Measurements from ENCODE around the gene CLPTM1L.
"Not testable (repeated sequence)": the region's sequence is repeated elsewhere in the genome, so short reads cannot be mapped to it uniquely, and the experiment has no call there.

The CLPTM1L gene

DNA sequence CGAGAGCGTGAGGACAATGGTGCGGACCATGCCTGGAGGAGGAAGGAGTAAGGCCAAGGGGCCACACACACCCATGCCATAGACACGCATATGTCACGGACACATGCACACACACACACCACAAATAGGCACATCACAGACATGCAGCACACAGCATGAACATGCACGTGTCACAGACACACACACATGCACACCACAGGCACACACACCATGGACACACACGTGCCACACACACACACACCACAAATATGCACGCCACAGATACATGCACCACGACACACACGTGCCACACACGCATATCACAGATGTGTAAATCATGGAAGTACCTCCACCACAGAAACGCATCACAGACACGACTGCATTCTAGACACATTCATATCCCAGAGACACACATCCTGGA is 66.7 kb downstream of the CLPTM1L start:
- TF ChIP-seq FOXA1 (IDR thresholded peaks at IDR 0.05) (no peak), LEF1 (IDR thresholded peaks at IDR 0.05; ENCODE audit: borderline replicate concordance) (no peak), BHLHE40 (IDR thresholded peaks at IDR 0.05; ENCODE audit: borderline replicate concordance) (no peak), FOXM1 (IDR thresholded peaks at IDR 0.05; ENCODE audit: borderline replicate concordance) (no peak), FOXK2 (IDR thresholded peaks at IDR 0.05) (no peak), ZNF384 (IDR thresholded peaks at IDR 0.05) (no peak), SP1 (IDR thresholded peaks at IDR 0.05) (no peak), NFRKB (IDR thresholded peaks at IDR 0.05) (no peak), ARNT (IDR thresholded peaks at IDR 0.05) (no peak), HDGF (IDR thresholded peaks at IDR 0.05; ENCODE audit: borderline replicate concordance) (no peak), SUZ12 (IDR thresholded peaks at IDR 0.05) (no peak)
- CTCF ChIA-PET: no interaction called here
- no peak for DNase-seq (ENCODE audit: extremely low spot score)
- POLR2A ChIA-PET: no interaction called here

DNA sequence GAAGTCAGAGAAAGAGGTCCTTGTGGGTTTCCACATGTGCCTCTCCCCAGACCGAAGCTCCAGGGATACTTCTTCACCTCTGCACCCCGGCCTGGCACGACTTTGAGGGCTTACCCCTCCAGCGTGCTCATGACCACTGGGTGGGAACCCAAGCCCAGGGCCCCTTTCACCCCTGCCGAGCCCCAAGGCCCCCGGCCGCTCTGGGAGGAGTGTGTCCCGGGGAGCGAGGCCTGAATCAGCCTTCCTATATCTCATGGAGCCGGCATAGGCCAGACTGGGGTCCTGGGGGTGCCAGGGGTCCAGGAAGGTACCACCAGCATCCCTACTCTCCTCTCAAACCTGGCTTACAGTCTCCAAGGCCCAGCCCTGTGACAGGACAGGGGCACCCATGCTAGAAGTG is 67.1 kb downstream of the CLPTM1L start:
- no peak for DNase-seq (ENCODE audit: extremely low spot score)
- ChIA-PET CTCF (no interaction called here), POLR2A (no interaction called here)
- TF ChIP-seq TARDBP (IDR thresholded peaks at IDR 0.05) (no peak), FOXK2 (IDR thresholded peaks at IDR 0.05) (no peak), FOXM1 (IDR thresholded peaks at IDR 0.05; ENCODE audit: borderline replicate concordance) (no peak), NFRKB (IDR thresholded peaks at IDR 0.05) (no peak), BHLHE40 (IDR thresholded peaks at IDR 0.05; ENCODE audit: borderline replicate concordance) (no peak), SUZ12 (IDR thresholded peaks at IDR 0.05) (no peak), CTBP1 (IDR thresholded peaks at IDR 0.05; ENCODE audit: borderline replicate concordance) (no peak), LEF1 (IDR thresholded peaks at IDR 0.05; ENCODE audit: borderline replicate concordance) (no peak), ARNT (IDR thresholded peaks at IDR 0.05) (no peak), FOXA1 (IDR thresholded peaks at IDR 0.05) (no peak), HDGF (IDR thresholded peaks at IDR 0.05; ENCODE audit: borderline replicate concordance) (no peak), SP1 (IDR thresholded peaks at IDR 0.05) (no peak), ELF4 (IDR thresholded peaks at IDR 0.05) (no peak), L3MBTL2 (conservative IDR thresholded peaks at IDR 0.05) (no peak), ZNF384 (IDR thresholded peaks at IDR 0.05) (no peak)
- TF ChIP-seq, protein P1, sequence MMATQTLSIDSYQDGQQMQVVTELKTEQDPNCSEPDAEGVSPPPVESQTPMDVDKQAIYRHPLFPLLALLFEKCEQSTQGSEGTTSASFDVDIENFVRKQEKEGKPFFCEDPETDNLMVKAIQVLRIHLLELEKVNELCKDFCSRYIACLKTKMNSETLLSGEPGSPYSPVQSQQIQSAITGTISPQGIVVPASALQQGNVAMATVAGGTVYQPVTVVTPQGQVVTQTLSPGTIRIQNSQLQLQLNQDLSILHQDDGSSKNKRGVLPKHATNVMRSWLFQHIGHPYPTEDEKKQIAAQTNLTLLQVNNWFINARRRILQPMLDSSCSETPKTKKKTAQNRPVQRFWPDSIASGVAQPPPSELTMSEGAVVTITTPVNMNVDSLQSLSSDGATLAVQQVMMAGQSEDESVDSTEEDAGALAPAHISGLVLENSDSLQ (IDR thresholded peaks at IDR 0.05): no peak

DNA sequence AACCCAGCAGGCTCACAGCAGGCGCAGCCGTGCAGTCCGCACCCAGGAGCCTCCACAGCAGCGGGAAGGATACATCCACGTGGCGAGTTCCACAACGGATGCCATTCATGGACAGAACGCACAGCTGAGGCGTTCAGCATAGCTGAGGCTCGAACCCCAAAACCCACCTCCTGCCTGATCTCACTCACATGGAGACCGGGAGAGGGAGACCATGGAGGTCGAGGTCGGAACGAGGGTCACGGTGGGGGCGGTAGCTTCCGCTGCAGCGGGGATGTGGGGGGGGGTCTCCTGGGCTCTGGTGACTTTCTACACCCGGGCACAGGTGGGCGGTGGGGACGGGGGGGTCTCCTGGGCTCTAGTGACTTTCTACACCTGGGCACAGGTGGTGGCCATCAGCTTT is 67.6 kb downstream of the CLPTM1L start:
- TF ChIP-seq LEF1 (IDR thresholded peaks at IDR 0.05; ENCODE audit: borderline replicate concordance) (no peak), HDGF (IDR thresholded peaks at IDR 0.05; ENCODE audit: borderline replicate concordance) (no peak), L3MBTL2 (conservative IDR thresholded peaks at IDR 0.05) (no peak), ARNT (IDR thresholded peaks at IDR 0.05) (no peak), CTBP1 (IDR thresholded peaks at IDR 0.05; ENCODE audit: borderline replicate concordance) (no peak), BHLHE40 (IDR thresholded peaks at IDR 0.05; ENCODE audit: borderline replicate concordance) (no peak), FOXA1 (IDR thresholded peaks at IDR 0.05) (no peak), SP1 (IDR thresholded peaks at IDR 0.05) (no peak)
- TF ChIP-seq, protein P1 (IDR thresholded peaks at IDR 0.05): no peak
- DNase-seq (ENCODE audit: extremely low spot score): no peak
- CTCF ChIA-PET: no interaction called here
- POLR2A ChIA-PET: no interaction called here

DNA sequence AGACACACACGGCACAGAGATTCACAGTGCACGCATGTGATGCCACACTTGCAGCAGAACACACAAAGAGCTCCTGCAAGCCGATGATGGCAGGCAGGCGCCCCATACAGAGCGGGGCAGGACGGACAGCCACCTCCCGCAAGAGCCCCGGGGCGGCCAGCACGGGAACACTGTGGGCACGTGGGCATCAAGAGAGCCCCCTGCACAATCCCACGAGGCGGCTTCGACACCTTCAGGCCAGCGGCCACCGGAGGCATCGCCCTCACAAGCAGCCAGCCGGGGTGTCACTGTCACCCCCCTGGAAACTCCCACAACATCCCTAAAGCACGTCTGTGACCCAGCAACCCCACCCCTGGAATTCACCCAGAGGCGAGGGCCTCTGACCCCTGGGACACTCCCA is 68.0 kb downstream of the CLPTM1L start:
- DNase-seq (ENCODE audit: extremely low spot score): no peak
- TF ChIP-seq ZNF384 (IDR thresholded peaks at IDR 0.05) (no peak), ELF4 (IDR thresholded peaks at IDR 0.05) (no peak), LEF1 (IDR thresholded peaks at IDR 0.05; ENCODE audit: borderline replicate concordance) (no peak)
- ChIA-PET CTCF (no interaction called here), POLR2A (no interaction called here)

DNA sequence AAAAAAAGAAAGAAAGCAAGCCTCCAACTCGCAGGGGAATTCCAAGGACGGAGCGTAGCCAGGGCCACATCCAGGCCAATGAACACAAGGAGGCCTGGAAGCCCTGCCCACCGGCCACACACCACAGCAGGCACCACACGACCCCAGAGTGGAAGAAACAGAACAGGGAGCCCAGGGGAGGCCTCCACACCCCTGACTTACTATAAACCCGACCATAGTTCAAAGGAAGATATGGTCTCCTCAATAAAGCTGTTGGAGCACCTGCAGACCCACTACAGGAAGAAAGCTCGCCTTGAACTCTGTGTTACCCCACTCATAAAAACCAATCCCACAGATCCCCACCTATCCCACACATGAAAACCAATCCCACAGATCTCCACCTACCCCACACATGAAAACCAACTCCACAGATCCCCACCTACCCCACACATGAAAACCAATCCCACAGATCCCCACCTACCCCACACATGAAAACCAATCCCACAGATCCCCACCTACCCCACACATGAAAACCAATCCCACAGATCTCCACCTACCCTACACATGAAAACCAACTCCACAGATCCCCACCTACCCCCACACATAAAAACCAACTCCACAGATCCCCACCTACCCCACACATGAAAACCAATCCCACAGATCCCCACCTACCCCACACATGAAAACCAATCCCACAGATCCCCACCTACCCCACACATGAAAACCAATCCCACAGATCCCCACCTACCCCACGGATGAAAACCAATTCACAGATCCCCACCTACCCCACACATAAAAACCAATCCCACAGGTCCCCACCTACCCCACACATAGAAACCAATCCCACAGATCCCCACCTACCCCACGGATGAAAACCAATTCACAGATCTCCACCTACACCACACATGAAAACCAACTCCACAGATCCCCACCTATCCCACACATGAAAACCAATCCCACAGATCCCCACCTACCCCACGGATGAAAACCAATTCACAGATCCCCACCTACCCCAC is 69.2 kb downstream of the CLPTM1L start:
- POLR2A ChIA-PET; CTCF ChIA-PET; DNase-seq (ENCODE audit: extremely low spot score): not testable (repeated sequence)

DNA sequence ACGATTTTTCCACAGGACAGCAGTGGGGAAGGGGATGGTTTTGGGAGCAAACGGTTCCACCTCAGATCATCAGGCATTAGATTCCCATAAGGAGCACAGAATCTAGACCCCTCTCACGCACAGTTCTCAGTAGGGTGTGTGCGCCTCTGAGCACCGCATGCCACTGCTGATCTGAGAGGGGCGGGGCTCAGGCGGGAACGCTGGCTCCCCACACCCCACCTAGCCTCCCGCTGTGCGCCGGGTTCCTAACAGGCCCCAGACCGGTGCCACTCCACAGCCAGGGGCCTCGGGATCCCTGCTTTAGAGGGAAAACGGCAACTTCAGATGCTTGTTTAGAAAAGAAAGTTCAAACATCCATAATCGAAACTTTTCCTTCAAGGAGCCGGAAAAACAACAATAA is 70.4 kb downstream of the CLPTM1L start:
- ChIA-PET CTCF (no interaction called here), POLR2A (no interaction called here)
- TF ChIP-seq CTBP1 (IDR thresholded peaks at IDR 0.05; ENCODE audit: borderline replicate concordance) (no peak), FOXA1 (IDR thresholded peaks at IDR 0.05) (no peak), FOXM1 (IDR thresholded peaks at IDR 0.05; ENCODE audit: borderline replicate concordance) (no peak), NFRKB (IDR thresholded peaks at IDR 0.05) (no peak), L3MBTL2 (conservative IDR thresholded peaks at IDR 0.05) (no peak), SUZ12 (IDR thresholded peaks at IDR 0.05) (no peak), TARDBP (IDR thresholded peaks at IDR 0.05) (no peak), ARNT (IDR thresholded peaks at IDR 0.05) (no peak), ZNF384 (IDR thresholded peaks at IDR 0.05) (no peak), ELF4 (IDR thresholded peaks at IDR 0.05) (no peak)
- TF ChIP-seq, protein P1 (IDR thresholded peaks at IDR 0.05): no peak
- DNase-seq (ENCODE audit: extremely low spot score): no peak

All from HEK293T (cell line).